Measurements from ENCODE around the gene ELAVL2. TPM values are rescaled to one million over a fixed set of nuclear protein-coding genes. Genes with fewer than 3 reads are reported as not detected.

Gene ELAVL2
- polyA plus RNA-seq, 1 donor from 2014 or later, result 106 TPM

- peaks cover 98% of the 10 kb centered on the region for H3K79me2 ChIP-seq (replicated peaks; ENCODE audit: insufficient read depth, low read length)
- H3K36me3 ChIP-seq (ENCODE audit: insufficient read depth, low read length), result no peaks in the 10 kb centered on the region
- no peak for TF ChIP-seq REST (IDR thresholded peaks at IDR 0.05; ENCODE audit: borderline replicate concordance)
- no peak for TF ChIP-seq EZH2 (IDR thresholded peaks at IDR 0.05; ENCODE audit: borderline replicate concordance, insufficient read depth, low read length, poor library complexity, severe bottlenecking)
- no peak for TF ChIP-seq RAD21 (conservative IDR thresholded peaks at IDR 0.05)
- no peak for TF ChIP-seq POLR2AphosphoS5 (IDR thresholded peaks at IDR 0.05)
- no peak for TF ChIP-seq TAF1 (IDR thresholded peaks at IDR 0.05; ENCODE audit: low read depth)
- no peak for TF ChIP-seq CTCF (IDR thresholded peaks at IDR 0.05; ENCODE audit: poor library complexity, severe bottlenecking)
- TF ChIP-seq MXI1 (conservative IDR thresholded peaks at IDR 0.05; ENCODE audit: poor library complexity, severe bottlenecking), result no peak
- no peak for TF ChIP-seq SMC3 (conservative IDR thresholded peaks at IDR 0.05; ENCODE audit: poor library complexity)
- no peak for TF ChIP-seq EP300 (conservative IDR thresholded peaks at IDR 0.05; ENCODE audit: poor library complexity, severe bottlenecking)
- no peaks in the 10 kb centered on the region for H3K27me3 ChIP-seq (ENCODE audit: insufficient read depth, low read depth, low read length)
- H2AFZ ChIP-seq (ENCODE audit: low read depth, low read length), result no peak overlapping the region
- no peaks in the 10 kb centered on the region for H3F3A ChIP-seq (ENCODE audit: insufficient read depth, low read length, poor library complexity, severe bottlenecking)
- H3K4me2 ChIP-seq (ENCODE audit: low read length), result no peak overlapping the region
- H3K4me3 ChIP-seq (ENCODE audit: low read length), result no peak overlapping the region
- H3K27ac ChIP-seq (ENCODE audit: low read length), result no peak overlapping the region
- H3K9ac ChIP-seq (ENCODE audit: low read length), result no peak overlapping the region
- no peaks in the 10 kb centered on the region for H3K9me2 ChIP-seq (ENCODE audit: insufficient read depth, low read length)
- H3K9me3 ChIP-seq (ENCODE audit: low read length), result no peaks in the 10 kb centered on the region
- no peaks in the 10 kb centered on the region for H4K20me1 ChIP-seq (ENCODE audit: insufficient read depth)
Observed at GRCh38 chr9:23814243-23814642, 11.8 kb downstream of the ELAVL2 start.

- H3K36me3 ChIP-seq (ENCODE audit: insufficient read depth, low read length), result no peaks in the 10 kb centered on the region
- no peaks in the 10 kb centered on the region for H3F3A ChIP-seq (ENCODE audit: insufficient read depth, low read length, poor library complexity, severe bottlenecking)
- no peak overlapping the region for H2AFZ ChIP-seq (ENCODE audit: low read depth, low read length)
- no peaks in the 10 kb centered on the region for H4K20me1 ChIP-seq (ENCODE audit: insufficient read depth)
- H3K27me3 ChIP-seq (ENCODE audit: insufficient read depth, low read depth, low read length), result no peaks in the 10 kb centered on the region
- no peaks in the 10 kb centered on the region for H3K9me3 ChIP-seq (ENCODE audit: low read length)
- H3K4me2 ChIP-seq (ENCODE audit: low read length), result no peak overlapping the region
- H3K9me2 ChIP-seq (ENCODE audit: insufficient read depth, low read length), result no peaks in the 10 kb centered on the region
- TF ChIP-seq POLR2AphosphoS5 (IDR thresholded peaks at IDR 0.05) (no peak), CTCF (IDR thresholded peaks at IDR 0.05; ENCODE audit: poor library complexity, severe bottlenecking) (no peak), RAD21 (conservative IDR thresholded peaks at IDR 0.05) (no peak), TAF1 (IDR thresholded peaks at IDR 0.05; ENCODE audit: low read depth) (no peak), EZH2 (IDR thresholded peaks at IDR 0.05; ENCODE audit: borderline replicate concordance, insufficient read depth, low read length, poor library complexity, severe bottlenecking) (no peak), REST (IDR thresholded peaks at IDR 0.05; ENCODE audit: borderline replicate concordance) (no peak), MXI1 (conservative IDR thresholded peaks at IDR 0.05; ENCODE audit: poor library complexity, severe bottlenecking) (no peak), EP300 (conservative IDR thresholded peaks at IDR 0.05; ENCODE audit: poor library complexity, severe bottlenecking) (no peak), SMC3 (conservative IDR thresholded peaks at IDR 0.05; ENCODE audit: poor library complexity) (no peak)
- H3K27ac ChIP-seq (ENCODE audit: low read length), result no peak overlapping the region
- no peak overlapping the region for H3K4me3 ChIP-seq (ENCODE audit: low read length)
- peaks cover 95% of the 10 kb centered on the region for H3K79me2 ChIP-seq (replicated peaks; ENCODE audit: insufficient read depth, low read length)
- no peak overlapping the region for H3K9ac ChIP-seq (ENCODE audit: low read length)
Observed at GRCh38 chr9:23812673-23813072, 13.4 kb downstream of the ELAVL2 start.
